ENCODE measurements around the gene CASK.

The CASK gene

GRCh38 chrX:41923211-41923977, at the start of gene CASK:
Gene CASK (minus strand): TSS chrX:41923554. CDS start chrX:41922988, 566 bp downstream.
- peak; percentile 43 for DNase-seq

GRCh38 chrX:41971346-41971745, 48.0 kb upstream of the CASK start:
- no peak for DNase-seq

GRCh38 chrX:41970419-41970818, 47.1 kb upstream of the CASK start:
- DNase-seq = no peak

- DNase-seq = no peak
These were observed 40.0 kb upstream of the CASK start for GRCh38 chrX:41963348-41963747.

- no peak for DNase-seq
These were observed 36.8 kb upstream of the CASK start for GRCh38 chrX:41960142-41960541.

- no peak for DNase-seq
These were observed 35.5 kb upstream of the CASK start for GRCh38 chrX:41958861-41959260.

GRCh38 chrX:41956027-41956426, 32.7 kb upstream of the CASK start:
- no peak for DNase-seq

GRCh38 chrX:41952102-41952501, 28.7 kb upstream of the CASK start:
- DNase-seq = no peak

- DNase-seq = no peak
These were observed 23.7 kb upstream of the CASK start for GRCh38 chrX:41946989-41947612.

- no peak for DNase-seq
These were observed 22.9 kb upstream of the CASK start for GRCh38 chrX:41946235-41946634.

GRCh38 chrX:41935832-41936231, 12.5 kb upstream of the CASK start:
- no peak for DNase-seq

- no peak for DNase-seq
These were observed 10.2 kb upstream of the CASK start for GRCh38 chrX:41933546-41933945.

- DNase-seq = no peak
These were observed 9.5 kb upstream of the CASK start for GRCh38 chrX:41932885-41933284.

GRCh38 chrX:41931591-41931990, 8.2 kb upstream of the CASK start:
- DNase-seq = no peak

- no peak for DNase-seq
These were observed 777 bp upstream of the CASK start for GRCh38 chrX:41923978-41924683.

GRCh38 chrX:41922431-41923151, 763 bp downstream of the CASK start:
- no peak for DNase-seq

- no peak for DNase-seq
These were observed 1.6 kb downstream of the CASK start for GRCh38 chrX:41921492-41922430.

GRCh38 chrX:41919870-41920269, 3.5 kb downstream of the CASK start:
- no peak for DNase-seq

GRCh38 chrX:41917517-41917916, 5.8 kb downstream of the CASK start:
- DNase-seq = no peak

- no peak for DNase-seq
These were observed 9.9 kb downstream of the CASK start for GRCh38 chrX:41913476-41913875.

- no peak for DNase-seq
These were observed 10.4 kb downstream of the CASK start for GRCh38 chrX:41912923-41913322.

- DNase-seq = no peak
These were observed 14.3 kb downstream of the CASK start for GRCh38 chrX:41909068-41909467.

Data from KG1 (cell line).